GM21528 (cell line): ENCODE data around the gene DDX18.

Experiments used
- ATAC-seq: cut with Tn5 transposase; IDR thresholded peaks from one replicate; pipeline ENCODE4 v1.9.1; 2021; ENCODE audit warnings: mild to moderate bottlenecking, moderate library complexity; ENCODE audit not compliant: unreplicated experiment, low FRiP score

Gene DDX18

GRCh38 chr2:117833911-117834310 is 19.4 kb downstream of the DDX18 start:
- no peak for ATAC-seq

- ATAC-seq, result no peak
Observed at GRCh38 chr2:117834992-117835391, 20.5 kb downstream of the DDX18 start.

- ATAC-seq, result peak; percentile 94
Observed at GRCh38 chr2:117835990-117836760, 21.7 kb downstream of the DDX18 start.

GRCh38 chr2:117845304-117845703 is 30.8 kb downstream of the DDX18 start:
- ATAC-seq, result no peak

GRCh38 chr2:117850015-117850414 is 35.5 kb downstream of the DDX18 start:
- no peak for ATAC-seq

GRCh38 chr2:117850461-117850860 is 36.0 kb downstream of the DDX18 start:
- ATAC-seq, result no peak

- ATAC-seq, result no peak
Observed at GRCh38 chr2:117851969-117852368, 37.5 kb downstream of the DDX18 start.

GRCh38 chr2:117853316-117853715 is 38.8 kb downstream of the DDX18 start:
- no peak for ATAC-seq

- no peak for ATAC-seq
Observed at GRCh38 chr2:117853873-117854272, 39.4 kb downstream of the DDX18 start.

GRCh38 chr2:117854610-117855009 is 40.1 kb downstream of the DDX18 start:
- no peak for ATAC-seq

- no peak for ATAC-seq
Observed at GRCh38 chr2:117855886-117856285, 41.4 kb downstream of the DDX18 start.

- ATAC-seq, result no peak
Observed at GRCh38 chr2:117856415-117857210, 42.1 kb downstream of the DDX18 start.

- no peak for ATAC-seq
Observed at GRCh38 chr2:117858336-117858735, 43.8 kb downstream of the DDX18 start.

GRCh38 chr2:117858892-117859531 is 44.5 kb downstream of the DDX18 start:
- ATAC-seq, result no peak

- ATAC-seq, result no peak
Observed at GRCh38 chr2:117859532-117859911, 45.0 kb downstream of the DDX18 start.

GRCh38 chr2:117859924-117860647 is 45.6 kb downstream of the DDX18 start:
- ATAC-seq, result no peak

- ATAC-seq, result no peak
Observed at GRCh38 chr2:117862459-117862858, 48.0 kb downstream of the DDX18 start.

- no peak for ATAC-seq
Observed at GRCh38 chr2:117875786-117876185, 61.3 kb downstream of the DDX18 start.

- no peak for ATAC-seq
Observed at GRCh38 chr2:117879003-117879402, 64.5 kb downstream of the DDX18 start.
